K562 (cell line): ENCODE results near the gene EPHX1. TPM values are rescaled to one million over a fixed set of nuclear protein-coding genes. Genes with fewer than 3 reads are reported as not detected.

ENCODE experiments used
- ARID4B ChIP-seq: sonication (generic); formaldehyde crosslinking; IDR thresholded peaks from 2 replicates; pipeline ENCODE4 v1.8.0; 2022; ENCODE audit warnings: mild to moderate bottlenecking, missing genetic modification reagents
- BRCA1 ChIP-seq, 2 experiments: fragments of 450-650 bp in 1 of 2; sonication (generic) in 1 of 2; formaldehyde crosslinking in 1 of 2; IDR thresholded peaks; 2 replicates each; pipeline versions ENCODE4 v1.5.0 to v1.6.1; 2017 to 2020; ENCODE audit warnings: mild to moderate bottlenecking in 1 of 2, missing genetic modification reagents in 1 of 2
- CBX5 ChIP-seq: IDR thresholded peaks from 2 replicates; pipeline ENCODE4 v1.6.1; 2014; ENCODE audit warnings: low read depth, borderline replicate concordance
- CREB1 ChIP-seq, 2 experiments: sonication (generic) in 1 of 2; formaldehyde crosslinking in 1 of 2; IDR thresholded peaks; 2 replicates each; pipeline versions ENCODE4 v1.6.1 to v1.8.0; 2012 to 2022; ENCODE audit warnings: inconsistent platforms in 1 of 2, mild to moderate bottlenecking in 1 of 2, missing genetic modification reagents in 1 of 2, moderate library complexity in 1 of 2
- CXXC5 ChIP-seq: fragments of 250-450 bp; sonication (Bioruptor Pico); IDR thresholded peaks from 2 replicates; pipeline ENCODE4 v1.8.0; 2022; ENCODE audit warnings: inconsistent platforms, mild to moderate bottlenecking, moderate library complexity
- EP300 ChIP-seq: IDR thresholded peaks from 2 replicates; pipeline ENCODE4 v1.6.1; 2012; ENCODE audit warnings: low read length, improper control_type of control experiment
- KDM4B ChIP-seq, 2 experiments: fragments of 450-650 bp in 1 of 2; sonication (generic) in 1 of 2; IDR thresholded peaks; 2 replicates each; pipeline ENCODE4 v1.6.1; 2016 to 2017; ENCODE audit warnings: borderline replicate concordance in 2 of 2, antibody characterized with exemption in 1 of 2, low read depth in 1 of 2, mild to moderate bottlenecking in 1 of 2
- KLF16 ChIP-seq: IDR thresholded peaks from 2 replicates; pipeline ENCODE4 v1.6.1; 2016; ENCODE audit warnings: antibody characterized with exemption
- LARP7 ChIP-seq: fragments of 450-650 bp; IDR thresholded peaks from 2 replicates; pipeline ENCODE4 v1.6.1; 2016
- MBD2 ChIP-seq: sonication (generic); IDR thresholded peaks from 2 replicates; pipeline ENCODE4 v1.6.1; 2016; ENCODE audit warnings: low read depth, borderline replicate concordance
- MED1 ChIP-seq: sonication (generic); formaldehyde crosslinking; IDR thresholded peaks from 2 replicates; pipeline ENCODE4 v1.8.1; 2023; ENCODE audit warnings: missing genetic modification reagents, borderline replicate concordance
- MIER1 ChIP-seq: fragments of 450-650 bp; IDR thresholded peaks from 2 replicates; pipeline ENCODE4 v1.6.1; 2016; ENCODE audit warnings: antibody characterized with exemption, mild to moderate bottlenecking, low read depth
- NFE2 ChIP-seq: IDR thresholded peaks from 2 replicates; pipeline ENCODE4 v1.6.1; 2014; ENCODE audit warnings: antibody characterized with exemption, low read depth
- NR2C1 ChIP-seq, 2 experiments: fragments of 450-650 bp; IDR thresholded peaks; 2 replicates each; pipeline ENCODE4 v1.6.1; 2017; ENCODE audit warnings: mild to moderate bottlenecking in 2 of 2, antibody characterized with exemption in 1 of 2, inconsistent platforms in 1 of 2, missing compliant biosample characterization in 1 of 2, missing genetic modification characterization in 1 of 2
- PCBP1 ChIP-seq: fragments of 200-400 bp; formaldehyde crosslinking; IDR thresholded peaks from 2 replicates; pipeline ENCODE4 v1.6.1; 2018; ENCODE audit warnings: mild to moderate bottlenecking, low read depth, low read length; ENCODE audit not compliant: poor library complexity, severe bottlenecking
- PCBP2 ChIP-seq: fragments of 200-400 bp; formaldehyde crosslinking; IDR thresholded peaks from 2 replicates; pipeline ENCODE4 v1.6.1; 2018; ENCODE audit warnings: low read length, low read depth, mild to moderate bottlenecking, moderate library complexity; ENCODE audit not compliant: poor library complexity, severe bottlenecking
- PHF8 ChIP-seq: fragments of 200-600 bp; sonication (generic); IDR thresholded peaks from 2 replicates; pipeline ENCODE4 v1.6.1; 2012; ENCODE audit warnings: mixed run types, mild to moderate bottlenecking, inconsistent platforms, low read length, moderate library complexity, borderline replicate concordance
- RAD51 ChIP-seq: fragments of 450-650 bp; IDR thresholded peaks from 2 replicates; pipeline ENCODE4 v1.7.1; 2016; ENCODE audit warnings: low read depth, mild to moderate bottlenecking, borderline replicate concordance
- STAT5B ChIP-seq: fragments of 250-450 bp; sonication (Bioruptor Pico); IDR thresholded peaks from 2 replicates; pipeline ENCODE4 v1.8.0; 2021; ENCODE audit warnings: mild to moderate bottlenecking, inconsistent platforms
- TCF7 ChIP-seq: sonication (generic); IDR thresholded peaks from 2 replicates; pipeline ENCODE4 v1.6.1; 2016; ENCODE audit warnings: antibody characterized with exemption, borderline replicate concordance
- ZBTB1 ChIP-seq: sonication (generic); formaldehyde crosslinking; IDR thresholded peaks from 2 replicates; pipeline ENCODE4 v1.8.1; 2023; ENCODE audit warnings: missing genetic modification reagents, low read depth, mild to moderate bottlenecking, borderline replicate concordance
- ZNF395 ChIP-seq: fragments of 200-800 bp; sonication (Bioruptor generic); IDR thresholded peaks from 2 replicates; pipeline ENCODE4 v1.6.1; 2017; ENCODE audit warnings: missing genetic modification characterization, missing compliant biosample characterization
- ZNF75A ChIP-seq: fragments of 450-650 bp; formaldehyde crosslinking; IDR thresholded peaks from 2 replicates; pipeline ENCODE4 v1.4.0; 2020; ENCODE audit warnings: mild to moderate bottlenecking
- polyA plus RNA-seq, 8 experiments: library from polyadenylated mRNA; depleted of rRNA in 4 of 8; stranded (reverse) in 5 of 8; unstranded in 3 of 8; fragments of >200 nt; fragmentation: Nextera tagmentation in 2 of 8; fragmentation: Illumina TruSeq in 1 of 8; extraction: Ambion mirVana in 2 of 8; extraction: Trizol in 1 of 8; gene quantifications; 2 replicates each; pipeline versions ENCODE4 v1.2.1 to v1.2.3, GENCODE V29; 2011 to 2014; ENCODE audit warnings: inconsistent platforms in 1 of 8, missing spikeins in 1 of 8
- total RNA-seq, 7 experiments: library from RNA; depleted of rRNA in 6 of 7; stranded (reverse); fragments of >200 nt in 6 of 7; fragmentation: Illumina TruSeq in 2 of 7; extraction: Trizol in 2 of 7; gene quantifications; 2 replicates each; pipeline versions ENCODE4 v1.2.1 to v1.2.3, GENCODE V29; 2011 to 2021; ENCODE audit warnings: low replicate concordance in 1 of 7

EPHX1 gene
- total and polyA plus RNA-seq, 9 of the 15 experiments (the other 6 are each of a cell fraction or from before 2014, with no cell fraction given) = 0.21 to 27.0 (median 6.7) TPM

- TF ChIP-seq ZNF75A (CRISPR knock-in tag) (no peak), KDM4B (IDR thresholded peaks at IDR 0.05; ENCODE audit: borderline replicate concordance in 2 of 2, low read depth in 1 of 2) (no peak), MED1 (no peak), BRCA1 (IDR thresholded peaks at IDR 0.05) (no peak), BRCA1 (CRISPR knock-in tag; IDR thresholded peaks at IDR 0.05) (no peak), NFE2 (no peak), CBX5 (no peak), ZNF395 (CRISPR knock-in tag) (no peak), PHF8 (peak; percentile 17; the same call in 1 of the 2 replicates), MBD2 (no peak), RAD51 (no peak), EP300 (no peak), STAT5B (no peak), MIER1 (no peak), ZBTB1 (no peak), CREB1 (IDR thresholded peaks at IDR 0.05) (no peak), CREB1 (CRISPR knock-in tag; IDR thresholded peaks at IDR 0.05) (no peak), PCBP1 (no peak), ARID4B (CRISPR knock-in tag) (no peak), NR2C1 (IDR thresholded peaks at IDR 0.05) (no peak), NR2C1 (tag; IDR thresholded peaks at IDR 0.05) (no peak), CXXC5 (peak; percentile 44), PCBP2 (no peak), KLF16 (no peak), LARP7 (no peak), TCF7 (no peak)
Observed at GRCh38 chr1:225813214-225813964, 3.5 kb downstream of the EPHX1 start (continued).
